Glutamatergic neuron (in vitro differentiated cells): ENCODE results near the gene SLC2A10. TPM values are rescaled to one million over a fixed set of nuclear protein-coding genes. Genes with fewer than 3 reads are reported as not detected.

Source experiments
- DNase-seq: peaks from one replicate; pipeline ENCODE4 v3.0.0; 2022
- H3K27ac Mint-ChIP-seq: one replicate; pipeline ENCODE4 v1.8.0; 2020; ENCODE audit warnings: mild to moderate bottlenecking, mixed read lengths, inconsistent platforms; ENCODE audit not compliant: unreplicated experiment
- H3K27me3 Mint-ChIP-seq: one replicate; pipeline ENCODE4 v1.8.0; 2020; ENCODE audit warnings: mild to moderate bottlenecking, moderate library complexity, mixed read lengths, inconsistent platforms; ENCODE audit not compliant: unreplicated experiment
- H3K36me3 Mint-ChIP-seq: one replicate; pipeline ENCODE4 v1.8.0; 2020; ENCODE audit warnings: mild to moderate bottlenecking, mixed read lengths, inconsistent platforms; ENCODE audit not compliant: unreplicated experiment
- H3K4me1 Mint-ChIP-seq: one replicate; pipeline ENCODE4 v1.8.0; 2020; ENCODE audit warnings: mild to moderate bottlenecking, low read depth, mixed read lengths, inconsistent platforms; ENCODE audit not compliant: unreplicated experiment
- H3K4me3 Mint-ChIP-seq: one replicate; pipeline ENCODE4 v1.8.0; 2020; ENCODE audit warnings: mild to moderate bottlenecking, mixed read lengths, inconsistent platforms; ENCODE audit not compliant: unreplicated experiment
- H3K9me3 Mint-ChIP-seq: one replicate; pipeline ENCODE4 v1.8.0; 2020; ENCODE audit warnings: mild to moderate bottlenecking, moderate library complexity, mixed read lengths, inconsistent platforms; ENCODE audit not compliant: unreplicated experiment
- total RNA-seq: library from RNA; stranded (reverse); fragmentation: NEBNext Ultra II Directional; extraction: Animal tissue kit (Norgen Biotek cat#: 25700); gene quantifications from one replicate; pipeline ENCODE4 v1.2.1, GENCODE V29; 2021; ENCODE audit not compliant: unreplicated experiment
- TF ChIP-seq, protein P1 (sequence below): fragments of 200-600 bp; sonication (generic); IDR thresholded peaks from one replicate; pipeline ENCODE4 v1.5.0; 2021; ENCODE audit not compliant: partially characterized antibody, unreplicated experiment

SLC2A10 gene
- total RNA-seq, 1 donor from 2014 or later: 0.37 TPM

DNA sequence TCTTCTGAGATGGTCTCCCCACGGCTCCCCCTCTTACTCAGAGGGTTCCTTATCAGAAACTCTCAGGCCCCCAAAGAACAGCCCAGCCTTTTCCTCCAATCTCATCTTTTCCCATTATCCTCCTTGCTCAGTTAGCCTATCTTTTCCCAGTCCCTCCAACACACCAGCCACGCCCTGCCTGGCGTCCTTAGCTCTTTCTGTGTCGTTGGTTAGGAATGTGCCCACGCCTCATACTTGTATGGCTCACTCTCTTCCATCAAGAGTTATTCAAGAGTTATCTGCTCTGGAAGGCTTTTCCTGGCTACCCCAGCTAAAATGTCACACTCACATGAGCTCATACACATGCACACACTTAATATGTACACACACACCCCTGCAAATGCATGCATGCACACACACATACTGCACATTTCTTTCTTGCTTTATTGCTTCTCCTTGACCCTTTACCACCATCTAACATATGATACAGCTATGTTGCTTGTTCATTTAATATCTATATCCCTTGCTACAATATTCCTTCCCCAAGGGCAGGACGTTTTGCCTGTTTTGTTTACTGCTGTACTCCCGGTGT lies 37.6 kb downstream of the SLC2A10 start:
- Mint-ChIP-seq H3K36me3 (no peaks in the 10 kb centered on the region), H3K4me1 (peaks cover 4% of the 10 kb centered on the region), H3K27ac (no peak overlapping the region), H3K9me3 (no peaks in the 10 kb centered on the region), H3K27me3 (peaks cover 4% of the 10 kb centered on the region), H3K4me3 (no peak overlapping the region)
- no peak for DNase-seq
- TF ChIP-seq, protein P1, sequence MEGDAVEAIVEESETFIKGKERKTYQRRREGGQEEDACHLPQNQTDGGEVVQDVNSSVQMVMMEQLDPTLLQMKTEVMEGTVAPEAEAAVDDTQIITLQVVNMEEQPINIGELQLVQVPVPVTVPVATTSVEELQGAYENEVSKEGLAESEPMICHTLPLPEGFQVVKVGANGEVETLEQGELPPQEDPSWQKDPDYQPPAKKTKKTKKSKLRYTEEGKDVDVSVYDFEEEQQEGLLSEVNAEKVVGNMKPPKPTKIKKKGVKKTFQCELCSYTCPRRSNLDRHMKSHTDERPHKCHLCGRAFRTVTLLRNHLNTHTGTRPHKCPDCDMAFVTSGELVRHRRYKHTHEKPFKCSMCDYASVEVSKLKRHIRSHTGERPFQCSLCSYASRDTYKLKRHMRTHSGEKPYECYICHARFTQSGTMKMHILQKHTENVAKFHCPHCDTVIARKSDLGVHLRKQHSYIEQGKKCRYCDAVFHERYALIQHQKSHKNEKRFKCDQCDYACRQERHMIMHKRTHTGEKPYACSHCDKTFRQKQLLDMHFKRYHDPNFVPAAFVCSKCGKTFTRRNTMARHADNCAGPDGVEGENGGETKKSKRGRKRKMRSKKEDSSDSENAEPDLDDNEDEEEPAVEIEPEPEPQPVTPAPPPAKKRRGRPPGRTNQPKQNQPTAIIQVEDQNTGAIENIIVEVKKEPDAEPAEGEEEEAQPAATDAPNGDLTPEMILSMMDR: no peak

DNA sequence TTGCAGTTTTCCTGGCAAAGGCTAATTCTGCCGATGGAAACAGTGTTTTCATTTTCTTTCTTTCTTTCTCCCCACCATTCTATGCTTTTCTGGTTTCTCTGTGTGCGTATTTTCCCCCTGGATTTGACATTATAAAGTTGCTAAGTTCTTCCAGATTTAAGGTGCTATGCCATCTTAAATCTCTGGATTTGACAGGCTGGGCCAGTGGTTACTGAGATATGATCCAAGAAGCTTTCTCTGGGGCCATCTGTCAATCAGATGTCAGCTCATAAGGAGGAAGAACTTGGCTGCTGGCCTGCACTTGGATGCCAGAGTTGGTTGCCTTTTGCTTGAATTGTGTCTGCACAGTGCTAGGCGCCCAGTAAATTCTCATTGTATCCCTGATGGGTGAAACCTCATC lies 39.7 kb downstream of the SLC2A10 start:
- no peaks in the 10 kb centered on the region for H3K36me3 Mint-ChIP-seq
- no peaks in the 10 kb centered on the region for H3K9me3 Mint-ChIP-seq
- no peak for DNase-seq
- H3K27me3 Mint-ChIP-seq: peaks cover 2% of the 10 kb centered on the region
- TF ChIP-seq, protein P1: no peak
- no peak overlapping the region for H3K4me3 Mint-ChIP-seq
- peaks cover 10% of the 10 kb centered on the region for H3K4me1 Mint-ChIP-seq
- H3K27ac Mint-ChIP-seq: no peak overlapping the region

DNA sequence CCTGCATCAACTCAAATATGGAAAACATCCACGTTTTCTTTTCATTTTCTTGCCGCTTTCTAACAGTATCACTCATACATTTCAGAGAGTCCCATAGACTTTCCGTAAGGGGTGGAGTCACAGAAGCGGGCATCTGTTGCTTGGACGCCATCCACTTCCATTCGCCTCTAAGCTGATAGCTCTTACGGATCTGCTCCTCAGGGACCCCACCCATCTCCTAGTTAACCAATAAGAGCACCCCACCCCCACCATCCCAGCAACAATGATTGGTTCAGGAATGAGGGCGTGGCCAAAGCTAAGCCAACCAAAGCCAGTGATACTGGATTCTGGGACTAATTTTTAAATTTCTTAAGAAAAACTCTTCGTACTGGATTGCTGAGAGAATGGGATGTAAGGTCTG lies 42.4 kb downstream of the SLC2A10 start:
- Mint-ChIP-seq H3K4me1 (peaks cover 18% of the 10 kb centered on the region), H3K36me3 (no peaks in the 10 kb centered on the region), H3K9me3 (peaks cover 2% of the 10 kb centered on the region), H3K4me3 (no peak overlapping the region), H3K27ac (peak overlapping the region; percentile 11), H3K27me3 (peaks cover 2% of the 10 kb centered on the region)
- DNase-seq: no peak
- TF ChIP-seq, protein P1: no peak

DNA sequence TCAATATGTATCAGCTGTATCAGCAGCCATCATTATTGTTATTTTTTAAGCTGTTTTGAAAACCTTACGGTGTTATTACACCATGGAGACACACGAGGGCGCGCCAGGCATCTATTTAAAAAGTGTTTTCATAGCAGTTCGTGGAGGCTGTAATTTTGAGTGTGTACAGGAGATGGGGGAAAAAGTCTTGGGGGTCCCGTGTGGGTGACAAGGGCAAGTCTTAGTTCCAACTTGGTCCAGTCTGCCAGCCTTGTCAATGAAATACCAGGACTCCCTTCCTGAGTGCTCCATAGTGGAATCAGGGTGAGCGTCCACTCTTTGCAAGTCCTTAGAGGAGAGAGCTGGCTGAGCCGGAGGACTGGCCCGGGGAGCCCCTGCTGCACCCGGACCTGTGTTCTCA lies 43.3 kb downstream of the SLC2A10 start:
- TF ChIP-seq, protein P1: peak; percentile 77
- Mint-ChIP-seq H3K36me3 (no peaks in the 10 kb centered on the region), H3K27me3 (peaks cover 2% of the 10 kb centered on the region), H3K27ac (no peak overlapping the region), H3K4me3 (no peak overlapping the region), H3K9me3 (peaks cover 4% of the 10 kb centered on the region), H3K4me1 (peaks cover 20% of the 10 kb centered on the region)
- peak; percentile 75 for DNase-seq

DNA sequence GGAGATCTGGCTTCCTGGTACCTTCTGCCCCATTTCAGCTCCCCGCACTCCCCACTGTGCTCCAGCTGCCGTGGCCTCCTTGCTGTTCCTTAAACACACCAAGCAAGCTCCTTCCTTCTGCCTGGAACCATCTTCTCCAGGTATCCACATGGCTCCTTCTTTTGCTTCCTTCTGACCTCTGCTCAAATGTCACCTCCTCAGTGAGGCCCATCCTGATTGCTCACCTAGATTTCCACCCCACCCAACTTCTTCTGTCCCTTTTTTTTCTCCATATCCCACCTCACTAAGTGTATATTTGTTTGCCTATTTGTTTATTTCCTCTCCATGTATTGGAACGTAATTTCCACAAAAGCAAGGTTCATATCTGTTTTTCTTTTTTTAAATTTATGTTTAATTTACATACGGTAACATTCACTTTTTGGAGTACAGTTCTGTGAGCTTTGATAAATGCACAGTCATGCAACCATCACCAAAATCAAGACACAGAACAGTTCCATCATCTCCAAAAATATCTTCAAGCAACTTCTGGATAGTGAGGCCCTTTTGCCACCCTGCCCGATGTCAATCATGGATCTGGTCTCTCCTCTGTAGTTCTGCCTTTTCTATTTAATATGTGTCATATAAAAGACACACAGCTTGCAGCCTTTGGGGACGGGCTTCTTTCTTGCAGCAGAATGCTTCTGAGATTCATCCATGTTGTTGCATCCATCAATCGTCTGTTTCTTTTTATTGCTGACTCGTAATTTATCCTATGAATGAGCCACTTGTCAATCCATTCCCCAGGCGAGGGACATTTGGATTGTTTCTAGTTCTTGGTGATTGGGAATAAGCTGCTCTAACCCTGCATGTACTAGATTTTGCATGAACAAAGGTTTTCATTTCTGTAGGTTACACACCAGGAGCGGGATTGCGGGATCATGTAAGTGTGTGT lies 46.3 kb downstream of the SLC2A10 start:
- TF ChIP-seq, protein P1: no peak
- H3K27me3 Mint-ChIP-seq: peaks cover 6% of the 10 kb centered on the region
- DNase-seq: no peak

More for the DNA sequence above, 46.3 kb downstream of the SLC2A10 start:
- Mint-ChIP-seq H3K36me3 (no peaks in the 10 kb centered on the region), H3K9me3 (peaks cover 4% of the 10 kb centered on the region), H3K4me1 (peaks cover 28% of the 10 kb centered on the region), H3K27ac (no peak overlapping the region), H3K4me3 (peak overlapping the region; percentile 4)
